ENCODE data around the gene QKI. TPM values are rescaled to one million over a fixed set of nuclear protein-coding genes. Genes with fewer than 3 reads are reported as not detected.

The QKI gene
- total and polyA plus RNA-seq, 2 of the 8 experiments (the other 6 are each of a cell fraction or from before 2014, with no cell fraction given) = 181 to 183 TPM

DNA sequence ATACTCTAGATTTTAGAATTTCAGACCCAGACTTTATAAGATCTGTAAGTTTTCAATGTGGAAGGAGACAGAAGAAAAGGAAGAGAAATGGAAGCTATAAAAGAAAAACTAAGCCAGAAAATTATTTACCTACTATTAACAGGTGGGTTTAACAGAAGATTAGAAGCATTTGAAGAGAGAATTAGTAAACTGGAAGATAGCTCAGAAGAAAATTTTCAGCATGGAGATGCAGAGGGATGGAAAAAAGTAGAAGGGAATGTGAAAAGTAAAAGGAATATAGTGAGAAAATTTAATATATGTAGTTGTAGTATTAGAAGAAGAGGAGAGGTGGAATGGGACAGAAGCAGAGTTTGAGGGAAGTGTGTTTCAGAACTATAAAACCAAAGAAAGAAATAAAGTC lies 56.1 kb downstream of the QKI start:
- CTCF ChIA-PET (ENCODE audit: partially characterized antibody) = no interaction called here
- Histone ChIP-seq H3K23ac (ENCODE audit: insufficient read length) (no peak overlapping the region), H3K23me2 (ENCODE audit: low read depth, low read length) (no peaks in the 10 kb centered on the region)
- TF ChIP-seq SAP30 (IDR thresholded peaks at IDR 0.05; ENCODE audit: insufficient read depth, insufficient replicate concordance, low read length) (no peak), EP300 (IDR thresholded peaks at IDR 0.05; ENCODE audit: borderline replicate concordance in 1 of 2, low read depth in 2 of 2, low read length in 2 of 2) (no peak), CHD2 (IDR thresholded peaks at IDR 0.05; ENCODE audit: low read length) (no peak), USF2 (IDR thresholded peaks at IDR 0.05; ENCODE audit: low read length) (no peak), BRCA1 (IDR thresholded peaks at IDR 0.05; ENCODE audit: low read depth, low read length) (no peak), SP4 (IDR thresholded peaks at IDR 0.05; ENCODE audit: low read length) (no peak), SIN3A (conservative IDR thresholded peaks at IDR 0.05 in 1 of 2, IDR thresholded peaks at IDR 0.05 in 1 of 2; ENCODE audit: low read depth in 1 of 2, low read length in 2 of 2) (no peak), GTF2F1 (IDR thresholded peaks at IDR 0.05; ENCODE audit: borderline replicate concordance, low read depth, low read length) (no peak), CEBPB (IDR thresholded peaks at IDR 0.05; ENCODE audit: low read depth, low read length) (no peak), HDAC6 (IDR thresholded peaks at IDR 0.05; ENCODE audit: low read depth, low read length) (no peak), JUN (IDR thresholded peaks at IDR 0.05; ENCODE audit: low read depth, low read length) (no peak), ZNF274 (IDR thresholded peaks at IDR 0.05; ENCODE audit: borderline replicate concordance, extremely low read depth, low read length) (no peak), RFX5 (IDR thresholded peaks at IDR 0.05; ENCODE audit: borderline replicate concordance, low read depth, low read length) (no peak), MAFK (IDR thresholded peaks at IDR 0.05; ENCODE audit: low read depth, low read length) (no peak)

More for the DNA sequence above, 56.1 kb downstream of the QKI start:
- no peaks in the 10 kb centered on the region for H3K79me1 ChIP-seq (ENCODE audit: low read depth, low read length)
- no peak overlapping the region for H2BK5ac ChIP-seq (ENCODE audit: low read depth, low read length)
- no peaks in the 10 kb centered on the region for H3K27me3 ChIP-seq (replicated peaks in 1 of 4; ENCODE audit: control insufficient read depth in 3 of 4, extremely low read depth in 1 of 4, insufficient read depth in 3 of 4, low read length in 3 of 4)
- POLR2A ChIA-PET (ENCODE audit: partially characterized antibody) = no interaction called here
- no peak overlapping the region for H3K14ac ChIP-seq (ENCODE audit: insufficient read length)
- H2BK15ac ChIP-seq (ENCODE audit: low read length) = no peak overlapping the region
- H2BK120ac ChIP-seq (replicated peaks; ENCODE audit: low read depth, low read length) = no peak overlapping the region
- H3K27ac ChIP-seq (ENCODE audit: low read depth, low read length) = no peak overlapping the region
- H3K36me3 ChIP-seq (ENCODE audit: control insufficient read depth in 2 of 4, insufficient read depth in 4 of 4, low read length in 3 of 4) = peaks cover 0 to 16% (median 2%) of the 10 kb centered on the region in 4 experiments; a peak in 4 of 8 replicates
- H3K4me2 ChIP-seq (ENCODE audit: insufficient read depth in 1 of 2, low read depth in 2 of 2, low read length in 2 of 2) = no peak overlapping the region
- no peak overlapping the region for H2BK20ac ChIP-seq (ENCODE audit: low read length)
- no peak for DNase-seq (ENCODE audit: low read depth in 1 of 2, low spot score in 2 of 2)
- no peak overlapping the region for H3K4me3 ChIP-seq (ENCODE audit: extremely low read depth in 1 of 4, insufficient read depth in 2 of 4, low read depth in 3 of 4, low read length in 4 of 4)
- no peak overlapping the region for H4K5ac ChIP-seq (ENCODE audit: insufficient read length, low read depth, low read length)
- 0 out of 7 replicates have a peak, but pooled peaks cover 0 to 2% (median 0%) of the 10 kb centered on the region in 4 experiments for H3K4me1 ChIP-seq (replicated peaks in 1 of 4; ENCODE audit: control insufficient read depth in 3 of 4, insufficient read depth in 4 of 4, low read length in 3 of 4)
- peaks cover 0 to 97% of the 10 kb centered on the region in 2 experiments; a peak in 3 of 4 replicates for H3K79me2 ChIP-seq (ENCODE audit: control insufficient read depth in 1 of 2, insufficient read depth in 2 of 2, low read length in 2 of 2)
- H4K8ac ChIP-seq (ENCODE audit: extremely low read depth, insufficient read depth, low read length) = no peak overlapping the region
- H3K56ac ChIP-seq (replicated peaks; ENCODE audit: insufficient read length, low read depth, low read length) = no peak overlapping the region
- peaks cover 0 to 1% of the 10 kb centered on the region in 2 experiments for H4K20me1 ChIP-seq (replicated peaks in 1 of 2; ENCODE audit: control insufficient read depth in 1 of 2, insufficient read depth in 2 of 2, low read length in 2 of 2)
- H2AFZ ChIP-seq (ENCODE audit: low read length) = no peak overlapping the region
- no peak overlapping the region for H3K4ac ChIP-seq (replicated peaks; ENCODE audit: insufficient read length, low read depth, low read length)
- no peak overlapping the region for H3K9ac ChIP-seq (replicated peaks in 1 of 4; ENCODE audit: extremely low read depth in 1 of 4, low read depth in 3 of 4, low read length in 3 of 4)
- no peak overlapping the region for H4K91ac ChIP-seq (replicated peaks; ENCODE audit: insufficient read length, low read length)
- FAIRE-seq = no peak
- H2AK5ac ChIP-seq (ENCODE audit: low read depth, low read length) = no peak overlapping the region
- no peak overlapping the region for H2BK12ac ChIP-seq (ENCODE audit: low read depth, low read length)
- peaks cover 7% of the 10 kb centered on the region in 2 experiments for H3K9me3 ChIP-seq (ENCODE audit: insufficient read depth in 2 of 2, low read depth in 1 of 2, low read length in 1 of 2)
- H3K18ac ChIP-seq (ENCODE audit: extremely low read depth, low read length) = no peak overlapping the region
